Stomach (tissue), 9 donors: ENCODE data around the gene PEX10. TPM values are rescaled to one million over a fixed set of nuclear protein-coding genes. Genes with fewer than 3 reads are reported as not detected.
"Not testable (repeated sequence)": the region's sequence is repeated elsewhere in the genome, so short reads cannot be mapped to it uniquely, and the experiment has no call there.

Experiments used
- DNase-seq, 2 donors: peaks; one replicate each; pipeline versions ENCODE4 v3.0.0 to v3.0.0-alpha.2; 2013 to 2019
- H3K27ac ChIP-seq, 5 donors: fragments of 200-600 bp in 4 of 5; sonication (generic) in 4 of 5; one replicate each; pipeline ENCODE4 v1.5.1; 2013 to 2019; ENCODE audit warnings: mild to moderate bottlenecking in 1 of 5, moderate library complexity in 1 of 5
- H3K27me3 ChIP-seq, 3 donors: fragments of 200-600 bp; sonication (generic); one replicate each; pipeline ENCODE4 v1.5.1; 2017 to 2019; ENCODE audit warnings: mixed run types in 1 of 3
- H3K36me3 ChIP-seq, 4 donors: fragments of 200-600 bp; sonication (generic); 1 replicate in 3 of 4; 2 replicates in 1 of 4; pipeline ENCODE4 v1.5.1; 2016 to 2019
- H3K4me1 ChIP-seq, 4 donors: fragments of 200-600 bp; sonication (generic); one replicate each; pipeline ENCODE4 v1.5.1; 2016 to 2019
- H3K4me3 ChIP-seq, 4 donors: fragments of 200-600 bp; sonication (generic) in 3 of 4; one replicate each; pipeline ENCODE4 v1.5.1; 2016 to 2019; ENCODE audit warnings: mild to moderate bottlenecking in 1 of 4
- H3K9me3 ChIP-seq, 4 donors: fragments of 200-600 bp; sonication (generic); one replicate each; pipeline ENCODE4 v1.5.1; 2016 to 2019
- EP300 ChIP-seq: sonication (generic); formaldehyde crosslinking; IDR thresholded peaks from one replicate; pipeline ENCODE4 v1.6.1; 2017; ENCODE audit warnings: antibody characterized with exemption
- POLR2A ChIP-seq, 4 donors: fragments of 450-650 bp; IDR thresholded peaks; one replicate each; pipeline ENCODE4 v1.6.1; 2016; ENCODE audit warnings: antibody characterized with exemption in 4 of 4, control low read depth in 2 of 4, mild to moderate bottlenecking in 1 of 4, moderate library complexity in 1 of 4
- POLR2AphosphoS5 ChIP-seq, 3 donors: sonication (generic); formaldehyde crosslinking; IDR thresholded peaks; one replicate each; pipeline ENCODE4 v1.6.1; 2016; ENCODE audit warnings: antibody characterized with exemption in 3 of 3
- WGBS, 5 donors: extraction: QIAGEN DNeasy Blood & Tissue Kit in 3 of 5; methylation state at CpG; one replicate each; pipeline versions ENCODE4 v1.1.5 to v1.1.7; 2013 to 2018; 5-methylcytosine and 5-hydroxymethylcytosine counted together
- intact Hi-C: fragments of 100-400 bp; cut with DNase I; formaldehyde crosslinking; loops from one replicate; pipeline ENCODE4 v1.15.1; 2023; ENCODE audit warnings: low total_unique reads
- polyA plus RNA-seq, 3 donors: library from polyadenylated mRNA; stranded (reverse); fragments of 200-250 nt; gene quantifications; one replicate each; pipeline ENCODE4 v1.2.3, GENCODE V29; 2013
- total RNA-seq, 5 donors: library from RNA; depleted of rRNA; stranded (reverse); fragments of >200 nt; gene quantifications; one replicate each; pipeline versions ENCODE4 v1.1.0 to v1.2.3, GENCODE V29; 2014 to 2016
- TF ChIP-seq, protein P1 (sequence below), 7 experiments: fragments of 450-650 bp in 4 of 7; fragments of 200-600 bp in 3 of 7; sonication (generic) in 3 of 7; IDR thresholded peaks; one replicate each; pipeline ENCODE4 v1.5.1; 2016 to 2019; ENCODE audit warnings: antibody characterized with exemption in 7 of 7, control low read depth in 2 of 7, mild to moderate bottlenecking in 1 of 7
- donor health status: healthy with polysubstance abuse.
- donor health status: Bipolar disorder and iron deficiency.
- donor health status: healthy.

PEX10 gene
- total and polyA plus RNA-seq, 8 donors: 0.87 to 27.2 (median 15.7) TPM

- DNase-seq: peak in 1 of 2 donors; percentile 53
- H3K36me3 ChIP-seq: no peaks in the 10 kb centered on the region
- H3K4me3 ChIP-seq: no peak overlapping the region
- no peaks in the 10 kb centered on the region for H3K9me3 ChIP-seq
- 1 to 3% (median 2%) methylated on average over 35 to 105 of the region's 107 CpGs for WGBS, 5 donors
- H3K27me3 ChIP-seq: peaks cover 13 to 100% (median 45%) of the 10 kb centered on the region in 3 donors
- intact Hi-C loops: no loop called here
- no peak overlapping the region for H3K27ac ChIP-seq
- TF ChIP-seq POLR2AphosphoS5 (IDR thresholded peaks at IDR 0.05) (no peak), EP300 (no peak), POLR2A (IDR thresholded peaks at IDR 0.05) (no peak)
- TF ChIP-seq, protein P1, sequence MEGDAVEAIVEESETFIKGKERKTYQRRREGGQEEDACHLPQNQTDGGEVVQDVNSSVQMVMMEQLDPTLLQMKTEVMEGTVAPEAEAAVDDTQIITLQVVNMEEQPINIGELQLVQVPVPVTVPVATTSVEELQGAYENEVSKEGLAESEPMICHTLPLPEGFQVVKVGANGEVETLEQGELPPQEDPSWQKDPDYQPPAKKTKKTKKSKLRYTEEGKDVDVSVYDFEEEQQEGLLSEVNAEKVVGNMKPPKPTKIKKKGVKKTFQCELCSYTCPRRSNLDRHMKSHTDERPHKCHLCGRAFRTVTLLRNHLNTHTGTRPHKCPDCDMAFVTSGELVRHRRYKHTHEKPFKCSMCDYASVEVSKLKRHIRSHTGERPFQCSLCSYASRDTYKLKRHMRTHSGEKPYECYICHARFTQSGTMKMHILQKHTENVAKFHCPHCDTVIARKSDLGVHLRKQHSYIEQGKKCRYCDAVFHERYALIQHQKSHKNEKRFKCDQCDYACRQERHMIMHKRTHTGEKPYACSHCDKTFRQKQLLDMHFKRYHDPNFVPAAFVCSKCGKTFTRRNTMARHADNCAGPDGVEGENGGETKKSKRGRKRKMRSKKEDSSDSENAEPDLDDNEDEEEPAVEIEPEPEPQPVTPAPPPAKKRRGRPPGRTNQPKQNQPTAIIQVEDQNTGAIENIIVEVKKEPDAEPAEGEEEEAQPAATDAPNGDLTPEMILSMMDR (IDR thresholded peaks at IDR 0.05): no peak
- H3K4me1 ChIP-seq: peaks cover 0 to 12% (median 7%) of the 10 kb centered on the region in 4 donors
Measured at GRCh38 chr1:2443277-2444137, 31.1 kb upstream of the PEX10 start.

GRCh38 chr1:2442661-2443060 lies 30.3 kb upstream of the PEX10 start:
- intact Hi-C loops: no loop called here
- H3K36me3 ChIP-seq: no peaks in the 10 kb centered on the region
- peaks cover 0 to 12% (median 7%) of the 10 kb centered on the region in 4 donors for H3K4me1 ChIP-seq
- TF ChIP-seq POLR2A (IDR thresholded peaks at IDR 0.05) (no peak), POLR2AphosphoS5 (IDR thresholded peaks at IDR 0.05) (no peak), EP300 (no peak)
- TF ChIP-seq, protein P1 (IDR thresholded peaks at IDR 0.05): no peak
- no peaks in the 10 kb centered on the region for H3K9me3 ChIP-seq
- 58 to 69% (median 64%) methylated on average over 6 of the region's 6 CpGs; no CpG with 5 or more reads in 1 of the 5 donors for WGBS, 5 donors
- no peak overlapping the region for H3K4me3 ChIP-seq
- no peak overlapping the region for H3K27ac ChIP-seq
- peaks cover 13 to 98% (median 45%) of the 10 kb centered on the region in 3 donors for H3K27me3 ChIP-seq
- DNase-seq: peak in 1 of 2 donors; percentile 43

DNA sequence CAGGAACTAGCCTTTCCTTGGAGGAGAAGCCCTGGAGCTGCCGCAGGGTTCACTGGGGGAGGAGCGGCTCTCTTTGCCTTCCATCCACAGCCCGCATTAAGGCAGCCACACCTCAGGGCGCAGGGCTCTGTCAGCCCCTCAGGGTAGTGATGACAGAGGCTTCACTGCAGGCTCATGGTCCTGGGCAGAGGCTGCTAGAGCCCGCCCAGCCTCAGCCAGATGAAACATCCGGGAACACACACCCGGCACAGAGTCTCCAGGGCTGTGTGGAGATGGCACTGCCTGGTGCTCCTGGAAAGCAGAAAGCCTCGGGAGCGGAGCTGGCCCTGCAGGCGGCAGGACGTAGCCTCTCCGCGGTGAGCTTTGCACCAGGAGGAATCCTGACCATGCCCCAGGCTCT lies 29.4 kb upstream of the PEX10 start:
- no peak for DNase-seq
- no peaks in the 10 kb centered on the region for H3K36me3 ChIP-seq
- no peaks in the 10 kb centered on the region for H3K9me3 ChIP-seq
- H3K27ac ChIP-seq: no peak overlapping the region
- peaks cover 0 to 12% (median 7%) of the 10 kb centered on the region in 4 donors for H3K4me1 ChIP-seq
- peaks cover 13 to 95% (median 42%) of the 10 kb centered on the region in 3 donors for H3K27me3 ChIP-seq
- no peak overlapping the region for H3K4me3 ChIP-seq
- intact Hi-C loops: no loop called here
- no peak for TF ChIP-seq EP300
- no peak for TF ChIP-seq POLR2A (IDR thresholded peaks at IDR 0.05)
- TF ChIP-seq, protein P1 (IDR thresholded peaks at IDR 0.05): no peak
- no peak for TF ChIP-seq POLR2AphosphoS5 (IDR thresholded peaks at IDR 0.05)
- 59 to 70% (median 67%) methylated on average over 6 to 13 of the region's 13 CpGs for WGBS, 5 donors

DNA sequence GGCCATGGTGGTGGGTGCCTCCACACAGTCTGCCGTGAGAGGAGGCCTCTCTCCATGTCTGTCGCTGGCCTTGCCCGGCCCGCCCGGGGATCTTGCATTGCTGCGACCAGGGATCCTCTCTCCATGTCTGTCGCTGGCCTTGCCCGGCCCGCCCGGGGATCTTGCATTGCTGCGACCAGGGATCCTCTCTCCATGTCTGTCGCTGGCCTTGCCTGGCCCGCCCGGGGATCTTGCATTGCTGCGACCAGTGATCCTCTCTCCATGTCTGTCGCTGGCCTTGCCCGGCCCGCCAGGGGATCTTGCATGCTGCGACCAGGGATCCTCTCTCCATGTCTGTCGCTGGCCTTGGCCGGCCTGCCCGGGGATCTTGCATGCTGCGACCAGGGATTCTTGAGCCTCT lies 28.0 kb upstream of the PEX10 start:
- Histone ChIP-seq H3K4me1 (peaks cover 0 to 12% (median 7%) of the 10 kb centered on the region in 4 donors), H3K27me3 (peaks cover 13 to 90% (median 36%) of the 10 kb centered on the region in 3 donors)
- H3K36me3 ChIP-seq, H3K9me3 ChIP-seq, H3K4me3 ChIP-seq, H3K27ac ChIP-seq, intact Hi-C loops: not testable (repeated sequence)
- WGBS, 5 donors: 91 to 95% (median 92%) methylated on average over 10 to 23 of the region's 23 CpGs
- DNase-seq: peak in 1 of 2 donors; percentile 27
